B cell (primary cell): ENCODE data around the gene MRPS23. TPM values are rescaled to one million over a fixed set of nuclear protein-coding genes. Genes with fewer than 3 reads are reported as not detected.
A peak's percentile ranks its signal among the peaks of the same experiment; 100 is the strongest.

Experiments used
- ATAC-seq: fragments of 200-7000 bp; cut with Tn5 transposase; one replicate; pipeline ENCODE4 v1.10.0; 2021; ENCODE audit warnings: low read depth, mild to moderate bottlenecking, moderate number of reproducible peaks, moderate library complexity
- CTCF ChIA-PET: fragments of 350-600 bp; sonication (Branson Sonifier 250); formaldehyde crosslinking; loops from one replicate; lab custom pipeline; 2021; ENCODE audit warnings: antibody characterized with exemption, inconsistent platforms; lab: Charles Lee
- POLR2A ChIA-PET: fragments of 350-600 bp; sonication (Branson Sonifier 250); formaldehyde crosslinking; loops from one replicate; lab custom pipeline; 2021; ENCODE audit warnings: antibody characterized with exemption; lab: Charles Lee
- DNase-seq: peaks from one replicate; pipeline ENCODE4 v3.0.0; 2013
- H2AFZ ChIP-seq: 2 replicates; pipeline ENCODE4 v1.6.1; 2012; ENCODE audit warnings: mild to moderate bottlenecking, low read depth, low read length; ENCODE audit not compliant: insufficient read depth, poor library complexity, severe bottlenecking
- H3K27ac ChIP-seq, 2 donors: 1 replicate in 1 of 2; 2 replicates in 1 of 2; pipeline ENCODE4 v1.5.1; 2012 to 2013; ENCODE audit warnings: low read length in 2 of 2, mild to moderate bottlenecking in 2 of 2, moderate library complexity in 1 of 2
- H3K27me3 ChIP-seq, 4 experiments: fragments of 200-600 bp in 1 of 4; sonication (generic) in 1 of 4; replicated peaks in 1 of 4; 1 replicate in 2 of 4; 2 replicates in 2 of 4; pipeline versions ENCODE4 v1.6.1 to v1.7.0; 2013 to 2016; ENCODE audit warnings: low read length in 3 of 4, mild to moderate bottlenecking in 2 of 4, mixed read lengths in 1 of 4, moderate library complexity in 1 of 4; ENCODE audit not compliant: insufficient read depth in 4 of 4, control insufficient read depth in 3 of 4; ENCODE audit errors: control extremely low read depth in 1 of 4
- H3K36me3 ChIP-seq, 2 experiments: replicated peaks in 1 of 2; 1 replicate in 1 of 2; 2 replicates in 1 of 2; pipeline versions ENCODE4 v1.6.1 to v1.7.1; 2013; ENCODE audit warnings: low read length in 1 of 2; ENCODE audit not compliant: insufficient read depth in 2 of 2, control insufficient read depth in 1 of 2; ENCODE audit errors: control extremely low read depth in 1 of 2, extremely low read depth in 1 of 2
- H3K4me1 ChIP-seq, 2 donors: fragments of 200-600 bp in 1 of 2; sonication (generic) in 1 of 2; 1 replicate in 1 of 2; 2 replicates in 1 of 2; pipeline versions ENCODE4 v1.5.1 to v1.6.1; 2013 to 2017; ENCODE audit warnings: low read length in 2 of 2; ENCODE audit not compliant: control insufficient read depth in 2 of 2, insufficient read depth in 2 of 2
- H3K4me2 ChIP-seq: replicated peaks from 2 replicates; pipeline ENCODE3; 2012; ENCODE audit warnings: mild to moderate bottlenecking, low read depth, low read length; ENCODE audit not compliant: poor library complexity, severe bottlenecking
- H3K4me3 ChIP-seq, 5 experiments: fragments of 200-600 bp in 1 of 5; sonication (generic) in 1 of 5; 1 replicate in 3 of 5; 2 replicates in 2 of 5; pipeline versions ENCODE4 v1.5.1 to v1.7.0; 2011 to 2016; ENCODE audit warnings: low read length in 4 of 5, mild to moderate bottlenecking in 4 of 5, low read depth in 2 of 5, control low read depth in 1 of 5, moderate library complexity in 1 of 5; ENCODE audit not compliant: insufficient read depth in 1 of 5; ENCODE audit errors: control extremely low read depth in 1 of 5, extremely low read depth in 1 of 5
- H3K79me2 ChIP-seq: fragments of 200-600 bp; sonication (generic); one replicate; pipeline ENCODE4 v1.6.0; 2016; ENCODE audit warnings: low read length; ENCODE audit not compliant: control insufficient read depth, insufficient read depth
- H3K9ac ChIP-seq: fragments of 200-600 bp; sonication (generic); 2 replicates; pipeline ENCODE4 v1.6.1; 2017; ENCODE audit warnings: mild to moderate bottlenecking, low read length, moderate library complexity
- H3K9me3 ChIP-seq, 3 donors: one replicate each; pipeline versions ENCODE4 v1.6.1 to v1.7.1; 2013; ENCODE audit warnings: low read length in 2 of 3; ENCODE audit not compliant: control insufficient read depth in 2 of 3, insufficient read depth in 1 of 3; ENCODE audit errors: control extremely low read depth in 1 of 3
- H4K20me1 ChIP-seq: 2 replicates; pipeline ENCODE4 v1.6.0; 2012; ENCODE audit warnings: mild to moderate bottlenecking, low read length; ENCODE audit not compliant: insufficient read depth, control insufficient read depth, poor library complexity, severe bottlenecking
- H3K27ac Mint-ChIP-seq: one replicate; pipeline ENCODE4 v1.8.0; 2021; ENCODE audit warnings: mixed read lengths
- H3K27me3 Mint-ChIP-seq: one replicate; pipeline ENCODE4 v1.8.0; 2021; ENCODE audit warnings: mixed read lengths
- H3K4me1 Mint-ChIP-seq: one replicate; pipeline ENCODE4 v1.8.0; 2021; ENCODE audit warnings: mixed read lengths
- H3K4me3 Mint-ChIP-seq: one replicate; pipeline ENCODE4 v1.8.0; 2021; ENCODE audit warnings: mixed read lengths
- H3K9me3 Mint-ChIP-seq: one replicate; pipeline ENCODE4 v1.8.0; 2022; ENCODE audit warnings: mixed read lengths; ENCODE audit not compliant: insufficient read depth
- CTCF ChIP-seq: fragments of 200-600 bp; IDR thresholded peaks from one replicate; pipeline ENCODE4 v1.8.0; 2022; ENCODE audit warnings: antibody characterized with exemption, mild to moderate bottlenecking
- EZH2 ChIP-seq: IDR thresholded peaks from 2 replicates; pipeline ENCODE4 v1.6.1; 2012; ENCODE audit warnings: borderline replicate concordance, low read depth, mild to moderate bottlenecking, moderate library complexity, low read length; ENCODE audit not compliant: insufficient read depth, poor library complexity, severe bottlenecking
- WGBS: methylation state at CpG from one replicate; pipeline ENCODE4 v1.1.5; 2013; ENCODE audit warnings: missing lambda C conversion rate; ENCODE audit not compliant: insufficient coverage; 5-methylcytosine and 5-hydroxymethylcytosine counted together
- intact Hi-C: fragments of 100-400 bp; cut with micrococcal nuclease; formaldehyde crosslinking; loops from one replicate; pipeline ENCODE4 v1.10.0; 2022
- polyA plus RNA-seq: library from polyadenylated mRNA; depleted of rRNA; stranded (reverse); fragments of >200 nt; gene quantifications from 2 replicates; pipeline ENCODE4 v1.2.3, GENCODE V29; 2012
- total RNA-seq, 2 donors: library from RNA; stranded (reverse); fragments of 120-200 nt in 1 of 2; gene quantifications; 1 replicate in 1 of 2; 2 replicates in 1 of 2; pipeline versions ENCODE4 v1.2.3 to v1.2.4, GENCODE V29; 2013 to 2022

MRPS23 gene
- total and polyA plus RNA-seq, 2 donors (not counting 1 experiment from before 2014, with no cell fraction given): 10.3 to 25.4 TPM

DNA sequence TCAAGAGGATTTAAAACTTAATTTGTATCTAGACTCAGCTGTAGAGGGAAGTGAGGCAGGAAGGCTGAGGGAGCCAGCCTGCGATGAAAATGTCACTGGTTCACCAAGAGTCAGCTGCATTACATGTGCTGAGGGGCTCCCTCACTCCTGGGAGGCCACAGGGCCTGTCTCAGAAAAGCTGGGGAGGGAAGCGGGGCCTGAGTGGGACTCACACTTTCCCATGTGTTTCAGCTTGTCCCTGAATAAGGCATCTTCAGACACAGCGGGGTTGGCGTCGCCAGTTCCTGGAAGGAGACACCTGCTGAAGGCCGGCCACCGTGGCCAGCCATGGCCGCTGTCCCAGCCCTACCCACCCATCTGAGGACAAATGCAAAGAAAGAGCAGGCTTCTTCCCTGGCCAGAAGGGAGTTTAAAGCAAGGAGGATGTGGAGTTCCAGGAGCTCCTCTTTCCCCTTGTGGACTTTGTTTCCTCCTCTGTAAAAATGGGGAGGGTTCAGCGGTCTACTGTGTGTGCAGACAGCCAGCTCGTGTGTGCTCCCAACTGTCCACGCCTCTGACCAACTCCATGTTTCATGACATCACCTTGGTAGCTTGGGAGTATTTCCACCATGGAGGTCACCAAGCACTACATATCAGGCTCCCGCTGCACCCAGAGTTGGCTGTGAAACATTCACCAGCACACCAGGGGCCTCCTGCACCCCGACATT is 19.2 kb upstream of the MRPS23 start:
- intact Hi-C loops: loop anchor here (2.0 to 5.0 kb wide), 2 partner anchors 24 to 78 kb away; no protein-coding TSS in a partner anchor
- Mint-ChIP-seq H3K27me3 (peaks cover 25% of the 10 kb centered on the region), H3K27ac (peak overlapping the region; percentile 56), H3K4me3 (peak overlapping the region; percentile 35), H3K9me3 (no peaks in the 10 kb centered on the region), H3K4me1 (peaks cover 34% of the 10 kb centered on the region)
- peaks cover 0 to 9% (median 0%) of the 10 kb centered on the region in 3 donors for H3K9me3 ChIP-seq
- DNase-seq (no peak), ATAC-seq (no peak)
- TF ChIP-seq CTCF (no peak), EZH2 (no peak)
- no peak overlapping the region for H3K27ac ChIP-seq
- peaks cover 33 to 34% of the 10 kb centered on the region in 2 donors for H3K4me1 ChIP-seq
- ChIA-PET CTCF (interaction anchor here (0.5 to 5.9 kb wide), 8 partner anchors 10 to 855 kb away, joined by 3 to 57 read pairs (median 4); no protein-coding TSS in a partner anchor), POLR2A (interaction anchor here (0.6 to 1.5 kb wide), 3 partner anchors 18 to 130 kb away, joined by 3 to 5 read pairs (median 3); partner anchors contain the start of gene MRPS23)
- no peaks in the 10 kb centered on the region for H3K79me2 ChIP-seq
- peak overlapping the region; percentile 66 for H3K4me2 ChIP-seq
- H3K36me3 ChIP-seq: no peaks in the 10 kb centered on the region
- H2AFZ ChIP-seq: peak overlapping the region; percentile 56
- H4K20me1 ChIP-seq: no peaks in the 10 kb centered on the region
- peaks cover 0 to 34% (median 15%) of the 10 kb centered on the region in 4 experiments for H3K27me3 ChIP-seq
- H3K4me3 ChIP-seq: no peak overlapping the region
- H3K9ac ChIP-seq: no peak overlapping the region
- 62% methylated on average over 9 of the region's 13 CpGs for WGBS
